Gastrocnemius medialis (tissue), 4 donors: ENCODE data around the gene PLSCR4. TPM values are rescaled to one million over a fixed set of nuclear protein-coding genes. Genes with fewer than 3 reads are reported as not detected.

Source experiments
- ATAC-seq, 2 donors: fragments of 150-250 bp; one replicate each; pipeline ENCODE4 v1.9.1; 2016
- DNase-seq, 2 donors: peaks; one replicate each; pipeline ENCODE4 v3.0.0-alpha.2; 2019
- H3K27ac ChIP-seq, 4 donors: fragments of 200-600 bp; sonication (generic); 1 replicate in 1 of 4; 2 replicates in 3 of 4; pipeline ENCODE4 v1.5.1; 2016 to 2018; ENCODE audit warnings: mild to moderate bottlenecking in 2 of 4, moderate library complexity in 1 of 4
- H3K27me3 ChIP-seq, 3 donors: fragments of 200-600 bp; sonication (generic) in 2 of 3; 1 replicate in 1 of 3; 2 replicates in 2 of 3; pipeline versions ENCODE4 v1.5.1 to v1.6.0; 2016 to 2019; ENCODE audit warnings: mild to moderate bottlenecking in 1 of 3, moderate library complexity in 1 of 3
- H3K36me3 ChIP-seq, 2 donors: fragments of 200-600 bp; sonication (generic) in 1 of 2; one replicate each; pipeline ENCODE4 v1.5.1; 2017 to 2018
- H3K4me1 ChIP-seq, 2 donors: fragments of 200-600 bp; sonication (generic) in 1 of 2; one replicate each; pipeline ENCODE4 v1.5.1; 2016 to 2017; ENCODE audit warnings: mild to moderate bottlenecking in 2 of 2
- H3K4me3 ChIP-seq, 4 donors: fragments of 200-600 bp; sonication (generic) in 3 of 4; 1 replicate in 1 of 4; 2 replicates in 3 of 4; pipeline ENCODE4 v1.5.1; 2016 to 2019; ENCODE audit warnings: mild to moderate bottlenecking in 2 of 4
- H3K9me3 ChIP-seq, 3 donors: fragments of 200-600 bp; sonication (generic) in 2 of 3; 1 replicate in 1 of 3; 2 replicates in 2 of 3; pipeline ENCODE4 v1.5.1; 2016 to 2019
- CTCF ChIP-seq, 5 experiments: fragments of 450-650 bp in 3 of 5; fragments of 200-600 bp in 2 of 5; sonication (generic) in 2 of 5; IDR thresholded peaks in 4 of 5; conservative IDR thresholded peaks in 1 of 5; 1 replicate in 4 of 5; 2 replicates in 1 of 5; pipeline ENCODE4 v1.5.1; 2016 to 2019; ENCODE audit warnings: antibody characterized with exemption in 5 of 5, mild to moderate bottlenecking in 3 of 5, moderate library complexity in 3 of 5
- POLR2A ChIP-seq, 2 donors: fragments of 450-650 bp; IDR thresholded peaks; one replicate each; pipeline ENCODE4 v1.6.1; 2017; ENCODE audit warnings: antibody characterized with exemption in 2 of 2, mild to moderate bottlenecking in 2 of 2, moderate library complexity in 2 of 2
- in situ Hi-C, 4 donors: fragments of 200-750 bp; cut with MboI; loops; one replicate each; pipeline versions ENCODE4 v1.15.0 to v1.8.0; 2017; ENCODE audit warnings: low sequenced_read_pairs in 4 of 4
- intact Hi-C: fragments of 100-400 bp; cut with DNase I; formaldehyde crosslinking; loops from one replicate; pipeline ENCODE4 v1.15.1; 2023; ENCODE audit warnings: low total_unique reads
- total RNA-seq, 4 donors: library from RNA; depleted of rRNA; stranded (reverse); fragments of >200 nt; gene quantifications; one replicate each; pipeline versions ENCODE4 v1.1.0 to v1.2.3, GENCODE V29; 2016

The PLSCR4 gene
- total RNA-seq, 4 donors from 2014 or later, result 6.3 to 16.8 (median 9.5) TPM

DNA sequence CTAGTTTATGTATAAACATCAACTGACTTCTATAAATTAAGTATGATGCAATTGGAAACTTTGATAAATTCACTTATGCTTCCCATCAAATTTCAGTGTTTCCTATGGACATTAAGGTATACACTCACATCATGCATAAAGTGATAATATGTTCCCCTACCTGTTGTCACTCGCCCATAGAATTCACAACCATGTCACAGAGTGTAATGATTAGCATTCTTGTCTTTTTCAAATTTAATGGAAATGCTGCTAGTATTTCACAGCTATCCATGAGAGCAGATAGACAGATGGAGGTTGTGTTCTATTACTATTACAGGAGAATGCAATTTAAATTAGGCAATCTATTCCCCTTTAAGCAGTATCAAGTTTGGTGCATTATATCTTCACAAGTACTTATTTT lies 984 bp downstream of the PLSCR4 start:
- no peaks in the 10 kb centered on the region for H3K27me3 ChIP-seq
- H3K9me3 ChIP-seq, result no peaks in the 10 kb centered on the region
- no peak for DNase-seq
- H3K36me3 ChIP-seq, result no peaks in the 10 kb centered on the region
- intact Hi-C loops (no loop called here), in situ Hi-C loops (no loop called here)
- no peak for TF ChIP-seq CTCF (IDR thresholded peaks at IDR 0.05 in 4 of 5, conservative IDR thresholded peaks at IDR 0.05 in 1 of 5)
- TF ChIP-seq POLR2A (IDR thresholded peaks at IDR 0.05), result no peak
- H3K27ac ChIP-seq, result peak overlapping the region; percentile 63 to 80 (median 74)
- no peak for ATAC-seq
- peaks cover 0 to 4% of the 10 kb centered on the region in 2 donors for H3K4me1 ChIP-seq
- peak overlapping the region; percentile 65 to 74 (median 68) for H3K4me3 ChIP-seq

DNA sequence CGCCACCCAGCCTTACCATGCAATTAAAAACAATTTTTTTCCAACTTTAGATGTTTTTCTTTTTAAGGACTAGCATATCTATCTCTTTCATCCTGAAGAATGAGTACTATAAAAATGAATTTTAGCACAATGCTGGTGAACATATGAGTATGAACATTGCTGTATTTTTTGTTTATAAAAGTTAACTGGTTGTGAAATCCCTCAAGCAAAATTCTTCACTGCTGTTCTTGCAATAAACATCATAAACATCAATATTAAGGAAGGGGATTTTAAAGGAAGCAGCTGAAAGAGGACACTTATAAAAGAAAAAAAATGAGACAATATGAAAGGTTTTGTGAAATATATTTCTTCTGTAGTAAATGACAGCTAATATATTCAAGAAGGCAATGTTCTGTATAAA lies 3.0 kb downstream of the PLSCR4 start:
- no peak for DNase-seq
- intact Hi-C loops, result no loop called here
- ATAC-seq, result no peak
- TF ChIP-seq POLR2A (IDR thresholded peaks at IDR 0.05), result no peak
- no peak for TF ChIP-seq CTCF (IDR thresholded peaks at IDR 0.05 in 4 of 5, conservative IDR thresholded peaks at IDR 0.05 in 1 of 5)
- Histone ChIP-seq H3K9me3 (no peaks in the 10 kb centered on the region), H3K27ac (no peak overlapping the region), H3K4me3 (no peak overlapping the region), H3K4me1 (peaks cover 0 to 4% of the 10 kb centered on the region in 2 donors), H3K36me3 (no peaks in the 10 kb centered on the region), H3K27me3 (no peaks in the 10 kb centered on the region)
- in situ Hi-C loops, result no loop called here

- in situ Hi-C loops, result no loop called here
- H3K4me1 ChIP-seq, result peaks cover 0 to 4% of the 10 kb centered on the region in 2 donors
- no peak overlapping the region for H3K4me3 ChIP-seq
- no peaks in the 10 kb centered on the region for H3K9me3 ChIP-seq
- ATAC-seq, result no peak
- TF ChIP-seq POLR2A (IDR thresholded peaks at IDR 0.05) (no peak), CTCF (IDR thresholded peaks at IDR 0.05 in 4 of 5, conservative IDR thresholded peaks at IDR 0.05 in 1 of 5) (no peak)
- DNase-seq, result no peak
- H3K27me3 ChIP-seq, result no peaks in the 10 kb centered on the region
- H3K36me3 ChIP-seq, result no peaks in the 10 kb centered on the region
- intact Hi-C loops, result no loop called here
- no peak overlapping the region for H3K27ac ChIP-seq
Observed at GRCh38 chr3:146246526-146246925, 4.4 kb downstream of the PLSCR4 start.

DNA sequence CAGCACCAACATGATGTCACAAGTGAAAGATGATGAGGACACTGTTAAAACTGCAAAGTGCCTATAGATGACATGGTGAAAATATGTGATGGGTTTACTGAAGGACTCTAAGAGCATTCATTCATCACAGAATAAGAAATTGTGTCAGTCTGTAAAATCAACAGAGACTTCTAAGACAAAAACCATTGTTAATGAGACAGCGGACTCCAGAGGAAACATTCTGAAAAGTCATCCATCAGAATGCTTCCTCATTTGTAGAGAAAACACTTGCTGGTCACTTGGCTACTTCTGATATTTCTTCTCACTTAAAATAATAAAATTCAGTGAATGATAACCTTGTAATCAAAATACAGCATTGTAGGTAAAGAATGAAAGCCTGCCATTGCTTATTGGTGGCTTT lies 7.3 kb downstream of the PLSCR4 start:
- intact Hi-C loops, result no loop called here
- in situ Hi-C loops, result no loop called here
- no peaks in the 10 kb centered on the region for H3K27me3 ChIP-seq
- no peaks in the 10 kb centered on the region for H3K4me1 ChIP-seq
- no peak overlapping the region for H3K4me3 ChIP-seq
- H3K36me3 ChIP-seq, result no peaks in the 10 kb centered on the region
- ATAC-seq (no peak), DNase-seq (no peak)
- TF ChIP-seq POLR2A (IDR thresholded peaks at IDR 0.05) (no peak), CTCF (IDR thresholded peaks at IDR 0.05 in 4 of 5, conservative IDR thresholded peaks at IDR 0.05 in 1 of 5) (no peak)
- no peaks in the 10 kb centered on the region for H3K9me3 ChIP-seq
- no peak overlapping the region for H3K27ac ChIP-seq

GRCh38 chr3:146241523-146242240 lies 9.2 kb downstream of the PLSCR4 start:
- intact Hi-C loops, result no loop called here
- H3K27me3 ChIP-seq, result no peaks in the 10 kb centered on the region
- peaks cover 0 to 8% (median 0%) of the 10 kb centered on the region in 3 donors for H3K9me3 ChIP-seq
- H3K4me1 ChIP-seq, result no peaks in the 10 kb centered on the region
- no peak for DNase-seq
- TF ChIP-seq POLR2A (IDR thresholded peaks at IDR 0.05), result no peak
- no peak for TF ChIP-seq CTCF (IDR thresholded peaks at IDR 0.05 in 4 of 5, conservative IDR thresholded peaks at IDR 0.05 in 1 of 5)
- no peak overlapping the region for H3K4me3 ChIP-seq
- in situ Hi-C loops, result no loop called here
- no peaks in the 10 kb centered on the region for H3K36me3 ChIP-seq
- no peak for ATAC-seq
- H3K27ac ChIP-seq, result no peak overlapping the region
